ENCODE results near the gene EMSY. TPM values are rescaled to one million over a fixed set of nuclear protein-coding genes. Genes with fewer than 3 reads are reported as not detected.
A peak's percentile ranks its signal among the peaks of the same experiment; 100 is the strongest.
"Not testable (repeated sequence)": the region's sequence is repeated elsewhere in the genome, so short reads cannot be mapped to it uniquely, and the experiment has no call there.

EMSY gene
- total RNA-seq, 1 donor from 2014 or later: 20.9 TPM

GRCh38 chr11:76592961-76593360 lies 148.1 kb downstream of the EMSY start:
- TF ChIP-seq CTCF (IDR thresholded peaks at IDR 0.05): no peak
- Histone ChIP-seq H3K27ac (no peak overlapping the region), H3K9me3 (no peaks in the 10 kb centered on the region), H3K4me3 (no peak overlapping the region), H3K36me3 (no peaks in the 10 kb centered on the region), H3K27me3 (no peaks in the 10 kb centered on the region), H3K4me1 (peaks cover 12% of the 10 kb centered on the region)
- no peak for ATAC-seq
- intact Hi-C loops (cut with DNase I): no loop called here
- DNase-seq: no peak

GRCh38 chr11:76595091-76595490 lies 150.3 kb downstream of the EMSY start:
- DNase-seq; intact Hi-C loops (cut with DNase I); H3K27me3 ChIP-seq; H3K36me3 ChIP-seq; H3K4me1 ChIP-seq; H3K9me3 ChIP-seq; ATAC-seq; H3K27ac ChIP-seq; H3K4me3 ChIP-seq: not testable (repeated sequence)

- no peaks in the 10 kb centered on the region for H3K27me3 ChIP-seq
- intact Hi-C loops (cut with DNase I): no loop called here
- no peak overlapping the region for H3K4me3 ChIP-seq
- no peak for ATAC-seq
- H3K36me3 ChIP-seq: no peaks in the 10 kb centered on the region
- H3K27ac ChIP-seq: no peak overlapping the region
- peaks cover 3% of the 10 kb centered on the region for H3K4me1 ChIP-seq
- no peaks in the 10 kb centered on the region for H3K9me3 ChIP-seq
- no peak for DNase-seq
- no peak for TF ChIP-seq CTCF (IDR thresholded peaks at IDR 0.05)
Measured at GRCh38 chr11:76596652-76597051, 151.8 kb downstream of the EMSY start.

- DNase-seq: no peak
- no peak for ATAC-seq
- intact Hi-C loops (cut with DNase I): no loop called here
Measured at GRCh38 chr11:76597533-76598425, 153.0 kb downstream of the EMSY start.

GRCh38 chr11:76598426-76598839 lies 153.6 kb downstream of the EMSY start:
- peak; percentile 52 for ATAC-seq
- peaks cover 3% of the 10 kb centered on the region for H3K4me1 ChIP-seq

More at GRCh38 chr11:76597533-76598425, 153.0 kb downstream of the EMSY start:
- no peak for TF ChIP-seq CTCF (IDR thresholded peaks at IDR 0.05)
- Histone ChIP-seq H3K4me3 (no peak overlapping the region), H3K27ac (no peak overlapping the region), H3K27me3 (no peaks in the 10 kb centered on the region), H3K4me1 (peaks cover 3% of the 10 kb centered on the region), H3K9me3 (no peaks in the 10 kb centered on the region), H3K36me3 (no peaks in the 10 kb centered on the region)

More at GRCh38 chr11:76598426-76598839, 153.6 kb downstream of the EMSY start:
- peak; percentile 42 for TF ChIP-seq CTCF (IDR thresholded peaks at IDR 0.05)
- Histone ChIP-seq H3K36me3 (no peaks in the 10 kb centered on the region), H3K27me3 (no peaks in the 10 kb centered on the region), H3K27ac (no peak overlapping the region), H3K4me3 (no peak overlapping the region), H3K9me3 (no peaks in the 10 kb centered on the region)
- DNase-seq: peak; percentile 60
- intact Hi-C loops (cut with DNase I): no loop called here
